Epithelial cell of proximal tubule (primary cell): ENCODE measurements around the gene RNF25. TPM values are rescaled to one million over a fixed set of nuclear protein-coding genes. Genes with fewer than 3 reads are reported as not detected.
"Not testable (repeated sequence)": the region's sequence is repeated elsewhere in the genome, so short reads cannot be mapped to it uniquely, and the experiment has no call there.

Experiments used
- DNase-seq: peaks from one replicate; pipeline ENCODE4 v3.0.0-alpha.2; 2011; ENCODE audit warnings: low read depth
- H3K4me3 ChIP-seq: 2 replicates; pipeline ENCODE4 v1.5.1; 2011; ENCODE audit warnings: low read depth, mild to moderate bottlenecking, low read length
- total RNA-seq: library from RNA; depleted of rRNA; stranded (reverse); fragments of >200 nt; gene quantifications from 2 replicates; pipeline ENCODE4 v1.2.3, GENCODE V29; 2015
- TF ChIP-seq, protein P1 (sequence below): conservative IDR thresholded peaks from 2 replicates; pipeline ENCODE4 v1.5.1; 2012; ENCODE audit warnings: low read depth, mild to moderate bottlenecking, low read length

Gene RNF25
- total RNA-seq, 1 donor from 2014 or later: 32.6 TPM

- no peak overlapping the region for H3K4me3 ChIP-seq
- TF ChIP-seq, protein P1, sequence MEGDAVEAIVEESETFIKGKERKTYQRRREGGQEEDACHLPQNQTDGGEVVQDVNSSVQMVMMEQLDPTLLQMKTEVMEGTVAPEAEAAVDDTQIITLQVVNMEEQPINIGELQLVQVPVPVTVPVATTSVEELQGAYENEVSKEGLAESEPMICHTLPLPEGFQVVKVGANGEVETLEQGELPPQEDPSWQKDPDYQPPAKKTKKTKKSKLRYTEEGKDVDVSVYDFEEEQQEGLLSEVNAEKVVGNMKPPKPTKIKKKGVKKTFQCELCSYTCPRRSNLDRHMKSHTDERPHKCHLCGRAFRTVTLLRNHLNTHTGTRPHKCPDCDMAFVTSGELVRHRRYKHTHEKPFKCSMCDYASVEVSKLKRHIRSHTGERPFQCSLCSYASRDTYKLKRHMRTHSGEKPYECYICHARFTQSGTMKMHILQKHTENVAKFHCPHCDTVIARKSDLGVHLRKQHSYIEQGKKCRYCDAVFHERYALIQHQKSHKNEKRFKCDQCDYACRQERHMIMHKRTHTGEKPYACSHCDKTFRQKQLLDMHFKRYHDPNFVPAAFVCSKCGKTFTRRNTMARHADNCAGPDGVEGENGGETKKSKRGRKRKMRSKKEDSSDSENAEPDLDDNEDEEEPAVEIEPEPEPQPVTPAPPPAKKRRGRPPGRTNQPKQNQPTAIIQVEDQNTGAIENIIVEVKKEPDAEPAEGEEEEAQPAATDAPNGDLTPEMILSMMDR: no peak
Observed at GRCh38 chr2:218703341-218703740, 31.5 kb upstream of the RNF25 start.

DNA sequence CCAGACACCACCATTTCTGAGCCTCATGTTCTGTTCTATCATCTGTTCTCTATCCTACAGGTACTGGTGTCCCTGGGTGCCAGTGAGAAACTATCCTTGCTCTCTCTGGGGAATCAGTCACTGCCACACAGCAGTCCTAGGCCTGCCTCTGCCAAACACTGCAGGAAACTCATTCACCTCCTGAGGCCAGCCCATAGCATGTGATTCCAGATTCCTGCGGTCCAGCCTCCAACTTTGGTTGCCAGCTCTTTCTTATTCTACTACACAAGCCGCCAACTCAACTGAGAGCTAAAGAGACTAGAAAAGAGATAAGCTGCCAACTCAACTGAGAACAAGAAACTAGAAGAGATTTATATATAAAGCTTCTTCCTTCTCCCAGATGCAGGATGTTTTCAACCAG lies 30.0 kb upstream of the RNF25 start:
- no peak overlapping the region for H3K4me3 ChIP-seq
- TF ChIP-seq, protein P1: no peak
- no peak for DNase-seq

More at GRCh38 chr2:218703341-218703740, 31.5 kb upstream of the RNF25 start:
- no peak for DNase-seq

- TF ChIP-seq, protein P1: no peak
- H3K4me3 ChIP-seq: no peak overlapping the region
- no peak for DNase-seq
Observed at GRCh38 chr2:218698885-218699284, 27.1 kb upstream of the RNF25 start.

DNA sequence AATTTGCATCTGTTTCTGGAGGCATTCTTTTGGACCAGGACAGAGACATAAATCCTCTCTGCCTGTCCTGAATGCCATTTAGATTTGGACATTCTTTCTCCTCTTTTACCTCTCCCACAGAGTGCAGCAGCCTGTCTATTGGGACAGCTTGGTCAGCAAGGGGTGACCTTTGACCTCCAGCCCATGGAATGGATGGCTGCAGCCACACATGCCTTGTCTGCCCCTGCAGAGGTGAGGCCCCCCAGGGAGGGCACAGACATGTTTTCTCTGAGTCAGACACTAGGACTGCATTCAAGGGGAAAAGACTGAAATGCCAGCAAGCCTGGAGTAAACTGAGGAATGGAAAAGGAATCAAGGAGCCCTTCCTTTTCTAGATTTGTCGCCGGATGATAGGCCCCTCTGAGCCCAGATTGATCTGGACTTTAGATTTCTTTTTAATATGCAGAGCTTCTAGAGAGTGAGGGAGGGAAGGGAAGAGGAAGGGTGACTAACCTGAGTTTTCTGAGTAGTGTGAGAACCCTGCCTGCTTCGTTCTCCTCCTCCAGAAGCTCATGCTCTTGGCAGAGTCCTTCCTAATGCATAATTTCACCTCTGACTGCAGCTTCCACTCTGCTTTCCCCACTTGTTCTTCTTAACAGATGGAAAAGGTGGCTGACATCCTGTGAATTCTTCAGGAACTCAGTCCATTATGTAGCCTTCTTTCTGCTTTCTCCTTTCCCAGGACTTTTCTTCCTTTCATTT lies 22.8 kb upstream of the RNF25 start:
- DNase-seq: no peak
- TF ChIP-seq, protein P1: no peak

DNA sequence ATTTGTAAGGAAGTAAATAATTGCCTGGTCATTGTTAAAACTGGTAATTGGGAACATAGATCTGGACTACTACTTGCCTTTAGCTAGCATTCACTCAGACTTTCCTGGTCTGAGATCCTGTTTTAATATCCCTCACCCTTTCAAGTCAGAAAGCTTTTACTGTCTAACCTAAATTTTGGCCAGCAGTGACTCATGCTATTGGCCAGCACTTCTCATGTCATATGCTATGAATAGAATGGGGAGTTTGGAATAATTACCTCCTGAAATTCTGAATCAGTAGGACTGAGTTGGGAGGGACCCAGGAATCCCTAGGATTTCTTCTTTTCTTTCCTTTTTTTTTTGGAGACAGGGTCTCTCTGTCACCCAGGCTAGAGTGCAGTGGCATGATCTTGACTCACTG lies 19.4 kb upstream of the RNF25 start:
- DNase-seq: no peak
- TF ChIP-seq, protein P1: no peak
- H3K4me3 ChIP-seq: no peak overlapping the region

More for the DNA sequence above, 22.8 kb upstream of the RNF25 start:
- H3K4me3 ChIP-seq: no peak overlapping the region

DNA sequence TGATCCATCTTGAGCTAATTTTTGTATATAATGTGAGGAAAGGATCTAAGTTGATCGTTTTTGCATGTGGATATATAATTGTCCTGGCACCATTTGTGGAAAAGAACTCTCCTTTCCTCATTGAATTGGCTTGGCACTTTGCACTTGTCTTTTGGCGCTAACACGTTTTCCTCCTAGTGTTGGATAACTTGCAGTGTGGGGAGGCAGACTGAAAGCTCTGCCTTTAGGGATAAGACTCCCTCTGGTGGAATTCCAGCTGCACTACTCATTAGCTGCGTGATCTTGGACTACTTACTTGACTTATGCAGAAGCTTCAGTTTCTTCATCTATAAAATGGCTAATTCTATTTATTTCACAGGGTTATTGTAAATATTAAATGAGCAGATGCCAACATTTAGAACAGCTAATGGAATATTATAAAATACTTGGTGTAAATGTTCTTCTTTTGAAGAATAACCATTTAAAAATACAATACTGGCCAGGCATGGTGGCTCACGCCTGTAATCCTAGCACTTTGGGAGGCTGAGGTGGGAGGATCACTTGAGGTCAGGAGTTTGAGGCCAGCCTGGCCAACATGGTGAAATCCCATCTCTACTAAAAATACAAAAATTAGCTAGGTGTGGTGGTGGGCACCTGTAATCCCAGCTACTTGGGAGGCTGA lies 15.7 kb upstream of the RNF25 start:
- TF ChIP-seq, protein P1: peak; percentile 92
- H3K4me3 ChIP-seq: not testable (repeated sequence)
- peak; percentile 31 for DNase-seq

DNA sequence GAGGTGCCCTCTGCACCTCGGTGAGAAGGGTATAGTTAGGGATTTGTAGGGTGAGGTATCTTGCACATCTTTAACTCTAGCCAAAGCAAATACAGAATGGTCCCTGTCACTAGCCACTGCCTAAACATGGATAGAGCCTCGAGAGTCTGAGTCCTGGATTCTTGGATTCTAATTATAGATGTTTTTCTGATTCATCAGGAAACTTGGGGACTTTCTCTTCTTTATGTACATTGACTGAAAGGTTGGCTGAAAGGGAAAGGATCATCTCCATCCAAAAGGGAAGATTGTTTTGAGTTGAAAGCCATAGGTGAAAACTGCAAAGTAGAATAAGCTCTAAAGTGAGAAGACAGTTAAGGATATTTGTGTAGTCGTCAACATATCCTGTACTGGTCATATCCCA lies 8.3 kb upstream of the RNF25 start:
- TF ChIP-seq, protein P1: no peak
- DNase-seq: no peak

More for the DNA sequence above, 8.3 kb upstream of the RNF25 start:
- no peak overlapping the region for H3K4me3 ChIP-seq
